T-helper 2 cell treated with Interferon-gamma antibody and Interleukin-4, amounts not matched to agents 100 ng/mL and 5 ng/mL, for 36 hours (primary cell): Measurements from ENCODE around the gene LMNTD2. TPM values are rescaled to one million over a fixed set of nuclear protein-coding genes. Genes with fewer than 3 reads are reported as not detected.

Experiments
- intact Hi-C: fragments of 100-400 bp; cut with micrococcal nuclease; formaldehyde crosslinking; loops from one replicate; pipeline ENCODE4 v1.15.1; 2023
- total RNA-seq: library from RNA; stranded (reverse); gene quantifications from 2 replicates; pipeline ENCODE4 v1.2.3, GENCODE V29; 2022

The LMNTD2 gene
- total RNA-seq, 1 donor from 2014 or later: 1.6 TPM

DNA sequence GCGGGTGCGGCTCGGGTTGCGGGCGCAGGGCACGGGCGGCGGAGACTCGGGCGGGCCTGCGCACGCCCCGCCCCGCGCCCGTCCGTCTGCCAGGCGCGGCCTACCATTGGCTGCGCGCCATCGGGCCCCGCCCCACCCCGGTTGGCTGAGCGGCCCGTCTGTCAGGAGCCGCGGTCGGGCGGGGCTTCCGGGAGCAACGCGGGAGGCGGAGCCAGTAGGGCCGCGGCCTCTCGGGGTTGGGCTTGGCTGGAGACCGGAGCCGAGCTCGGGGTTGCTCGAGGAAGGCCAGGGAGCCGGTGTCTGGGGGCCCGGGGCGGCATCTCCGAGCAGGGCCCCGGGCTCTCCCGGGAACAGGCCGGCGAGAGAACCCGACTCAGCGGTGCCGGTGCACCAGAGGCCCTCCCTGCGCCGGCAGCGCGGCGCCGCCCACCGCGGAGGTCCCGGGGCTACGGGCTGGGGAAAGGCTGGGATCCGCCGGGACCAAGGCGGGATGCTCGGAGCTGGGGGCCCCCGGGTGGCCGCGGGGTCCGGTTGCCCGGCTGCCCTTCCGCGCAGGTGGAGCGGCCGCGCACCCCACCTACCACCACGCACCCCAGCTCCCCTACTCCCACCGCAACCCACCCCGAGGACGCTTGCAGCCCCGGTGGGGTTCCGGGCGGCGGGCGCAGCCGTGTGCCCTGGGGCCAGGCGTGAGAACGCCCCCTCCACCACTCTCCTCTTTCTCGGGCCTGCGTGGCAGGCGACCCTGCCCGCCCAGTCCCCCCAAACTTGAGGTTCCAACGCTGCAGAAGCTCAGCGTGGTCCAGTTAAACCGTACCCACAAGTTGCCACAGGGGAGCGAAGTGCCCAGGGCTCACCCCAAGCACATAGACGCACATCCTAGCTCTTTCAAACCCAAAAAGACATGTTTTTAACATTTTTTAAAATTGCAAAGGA lies 24.8 kb downstream of the LMNTD2 start, which contains the start of gene HRAS:
HRAS (minus strand) TSS at position 58 of the 936 bp plus-strand sequence.
- intact Hi-C loops: loop anchor here (1.0 to 5.0 kb wide), 5 partner anchors 17 to 299 kb away; partner anchors contain the start of genes DEAF1, PSMD13, RNH1 and SIRT3

DNA sequence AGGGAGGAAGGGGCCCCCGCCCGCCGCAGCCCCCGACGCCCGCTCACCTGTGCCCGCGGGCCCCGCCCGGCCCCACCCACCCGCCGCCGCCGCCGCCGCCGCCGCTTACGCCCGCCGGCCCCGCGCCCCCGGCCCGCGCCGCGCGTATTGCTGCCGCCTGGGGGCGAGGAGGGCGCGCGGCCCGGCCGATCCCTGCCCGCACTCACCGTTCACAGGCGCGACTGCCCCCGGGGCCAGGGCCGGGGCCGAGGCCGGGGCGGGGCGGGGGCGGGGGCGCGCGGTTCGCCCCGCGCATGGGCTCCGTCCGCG lies 25.4 kb downstream of the LMNTD2 start:
- intact Hi-C loops: loop anchor here (1.0 to 5.0 kb wide), 4 partner anchors 16 to 299 kb away; partner anchors contain the start of genes DEAF1, PSMD13, RNH1 and SIRT3

DNA sequence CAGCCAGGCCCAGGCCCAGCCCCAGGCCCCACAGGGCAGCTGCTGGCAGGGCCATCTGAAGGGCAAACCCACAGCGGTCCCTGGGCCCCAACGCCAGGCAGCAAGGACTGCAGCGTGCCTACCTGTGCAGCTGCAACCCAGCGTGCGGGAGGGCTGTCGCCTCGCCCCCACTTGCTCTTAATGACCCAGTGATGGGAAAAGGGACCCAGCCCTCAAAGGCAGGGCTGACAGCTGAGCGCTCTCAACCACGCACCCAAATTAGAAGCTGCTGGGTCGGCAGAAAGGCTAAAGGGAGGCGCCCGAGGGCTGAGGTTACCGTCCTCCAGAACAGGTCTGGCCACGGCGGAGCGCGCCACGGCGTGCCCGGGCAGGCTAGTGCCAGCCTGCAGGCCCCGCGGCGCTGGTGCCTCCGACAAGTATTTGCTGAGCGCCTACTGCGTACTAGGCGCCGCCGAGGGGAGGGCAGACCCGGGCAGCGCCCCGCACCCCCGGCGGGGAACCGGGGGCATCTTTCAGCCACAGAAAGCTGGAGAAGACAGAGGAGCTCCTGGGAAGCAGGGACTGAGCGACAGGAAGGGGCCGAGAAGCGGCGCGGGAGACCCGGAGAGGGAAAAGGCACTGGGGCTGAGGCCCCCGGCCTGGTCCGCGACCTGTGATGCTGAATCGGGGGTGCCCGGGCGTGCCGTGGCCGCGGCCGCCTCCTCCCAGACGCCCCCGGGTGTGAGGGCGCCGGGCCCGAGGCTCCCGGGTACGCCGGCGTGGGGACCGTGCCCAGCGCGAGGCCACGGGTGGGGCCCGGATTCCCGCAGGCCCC lies 25.9 kb downstream of the LMNTD2 start:
- intact Hi-C loops: loop anchor here (1.0 to 5.0 kb wide), 4 partner anchors 16 to 298 kb away; partner anchors contain the start of genes DEAF1, PSMD13, RNH1 and SIRT3

DNA sequence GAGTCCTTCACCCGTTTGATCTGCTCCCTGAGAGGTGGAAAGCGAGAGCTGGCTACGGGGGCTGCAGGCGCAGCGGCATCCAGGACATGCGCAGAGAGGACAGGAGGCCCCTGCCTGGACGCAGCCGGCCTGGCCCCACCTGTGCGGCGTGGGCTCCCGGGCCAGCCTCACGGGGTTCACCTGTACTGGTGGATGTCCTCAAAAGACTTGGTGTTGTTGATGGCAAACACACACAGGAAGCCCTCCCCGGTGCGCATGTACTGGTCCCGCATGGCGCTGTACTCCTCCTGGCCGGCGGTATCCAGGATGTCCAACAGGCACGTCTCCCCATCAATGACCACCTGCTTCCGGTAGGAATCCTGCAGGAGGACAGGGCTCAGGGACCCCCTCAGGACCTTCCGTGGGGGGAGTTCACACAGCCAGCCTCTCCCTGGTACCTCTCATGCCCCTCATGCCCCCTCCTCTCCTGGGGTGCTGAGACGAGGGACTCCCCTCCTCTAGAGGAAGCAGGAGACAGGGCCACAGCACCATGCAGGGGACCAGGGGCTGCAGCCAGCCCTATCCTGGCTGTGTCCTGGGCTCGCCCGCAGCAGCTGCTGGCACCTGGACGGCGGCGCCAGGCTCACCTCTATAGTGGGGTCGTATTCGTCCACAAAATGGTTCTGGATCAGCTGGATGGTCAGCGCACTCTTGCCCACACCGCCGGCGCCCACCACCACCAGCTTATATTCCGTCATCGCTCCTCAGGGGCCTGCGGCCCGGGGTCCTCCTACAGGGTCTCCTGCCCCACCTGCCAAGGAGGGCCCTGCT lies 26.7 kb downstream of the LMNTD2 start:
- intact Hi-C loops: loop anchor here (2.0 kb wide), 1 partner anchor 15 kb away; no protein-coding TSS in a partner anchor

DNA sequence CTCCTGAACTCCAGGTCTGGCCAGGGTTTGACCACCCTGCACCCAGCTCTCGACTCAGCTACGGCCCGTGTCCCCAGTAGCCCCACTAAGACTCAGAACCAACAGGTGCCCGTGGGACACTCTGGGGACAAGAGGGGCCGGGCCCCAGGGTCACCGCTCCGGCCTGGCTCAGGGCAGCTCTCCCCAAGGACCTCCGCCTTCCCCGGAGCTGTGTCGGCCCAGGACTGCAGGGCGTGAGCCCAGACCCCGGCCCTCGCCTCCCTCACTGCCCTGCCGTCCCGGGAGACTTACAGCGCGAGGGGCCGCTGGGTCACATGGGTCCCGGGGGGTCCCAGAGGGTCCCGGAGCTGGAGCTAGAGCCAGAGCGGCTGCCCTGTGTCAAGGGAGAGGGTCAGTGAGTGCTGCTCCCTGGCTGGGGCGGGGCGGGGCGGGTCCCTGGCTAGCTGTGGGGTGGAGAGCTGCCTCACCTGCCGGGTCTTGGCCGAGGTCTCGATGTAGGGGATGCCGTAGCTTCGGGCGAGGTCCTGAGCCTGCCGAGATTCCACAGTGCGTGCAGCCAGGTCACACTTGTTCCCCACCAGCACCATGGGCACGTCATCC lies 27.5 kb downstream of the LMNTD2 start:
- intact Hi-C loops: no loop called here

- intact Hi-C loops: no loop called here
Measured at GRCh38 chr11:532527-532985, 28.0 kb downstream of the LMNTD2 start.

GRCh38 chr11:531919-532526 lies 28.5 kb downstream of the LMNTD2 start:
- intact Hi-C loops: no loop called here

DNA sequence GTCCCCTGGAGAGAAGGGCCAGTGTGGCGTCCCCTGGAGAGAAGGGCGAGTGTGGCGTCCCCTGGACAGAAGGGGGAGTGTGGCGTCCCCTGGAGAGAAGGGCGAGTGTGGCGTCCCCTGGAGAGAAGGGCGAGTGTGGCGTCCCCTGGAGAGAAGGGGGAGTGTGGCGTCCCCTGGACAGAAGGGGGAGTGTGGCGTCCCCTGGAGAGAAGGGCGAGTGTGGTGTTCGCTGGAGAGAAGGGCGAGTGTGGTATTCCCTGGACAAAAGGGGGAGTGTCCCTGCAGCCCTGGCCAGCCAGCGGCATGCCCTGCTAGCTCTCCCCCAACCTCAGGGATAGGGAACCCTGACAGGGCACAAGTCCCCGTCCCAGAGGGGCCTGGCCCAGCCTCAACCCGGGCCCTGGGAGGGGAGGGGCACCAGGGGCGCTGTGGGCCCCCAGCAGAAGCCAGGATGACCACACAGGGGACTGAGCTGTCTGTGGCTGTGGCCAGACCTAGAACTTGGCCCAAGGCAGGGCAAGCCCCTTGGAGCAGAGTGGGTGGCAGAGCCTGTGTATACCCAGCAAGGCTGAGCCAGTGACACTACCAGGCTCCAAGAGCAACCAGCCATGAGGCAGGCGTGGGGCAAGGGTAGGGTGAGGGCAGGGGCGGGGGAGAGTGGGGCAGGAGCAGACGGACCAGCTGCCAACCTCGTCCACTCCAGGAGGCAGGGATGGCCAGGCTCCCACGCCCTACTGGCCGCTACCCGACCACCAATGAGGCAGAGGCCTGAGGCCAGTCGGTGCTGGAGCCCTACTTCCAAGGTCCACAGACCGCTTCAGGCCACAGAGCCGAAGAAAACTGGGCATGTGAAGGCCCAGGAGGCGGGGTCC lies 29.3 kb downstream of the LMNTD2 start:
- intact Hi-C loops: no loop called here

GRCh38 chr11:529728-530411 lies 30.7 kb downstream of the LMNTD2 start:
- intact Hi-C loops: no loop called here

DNA sequence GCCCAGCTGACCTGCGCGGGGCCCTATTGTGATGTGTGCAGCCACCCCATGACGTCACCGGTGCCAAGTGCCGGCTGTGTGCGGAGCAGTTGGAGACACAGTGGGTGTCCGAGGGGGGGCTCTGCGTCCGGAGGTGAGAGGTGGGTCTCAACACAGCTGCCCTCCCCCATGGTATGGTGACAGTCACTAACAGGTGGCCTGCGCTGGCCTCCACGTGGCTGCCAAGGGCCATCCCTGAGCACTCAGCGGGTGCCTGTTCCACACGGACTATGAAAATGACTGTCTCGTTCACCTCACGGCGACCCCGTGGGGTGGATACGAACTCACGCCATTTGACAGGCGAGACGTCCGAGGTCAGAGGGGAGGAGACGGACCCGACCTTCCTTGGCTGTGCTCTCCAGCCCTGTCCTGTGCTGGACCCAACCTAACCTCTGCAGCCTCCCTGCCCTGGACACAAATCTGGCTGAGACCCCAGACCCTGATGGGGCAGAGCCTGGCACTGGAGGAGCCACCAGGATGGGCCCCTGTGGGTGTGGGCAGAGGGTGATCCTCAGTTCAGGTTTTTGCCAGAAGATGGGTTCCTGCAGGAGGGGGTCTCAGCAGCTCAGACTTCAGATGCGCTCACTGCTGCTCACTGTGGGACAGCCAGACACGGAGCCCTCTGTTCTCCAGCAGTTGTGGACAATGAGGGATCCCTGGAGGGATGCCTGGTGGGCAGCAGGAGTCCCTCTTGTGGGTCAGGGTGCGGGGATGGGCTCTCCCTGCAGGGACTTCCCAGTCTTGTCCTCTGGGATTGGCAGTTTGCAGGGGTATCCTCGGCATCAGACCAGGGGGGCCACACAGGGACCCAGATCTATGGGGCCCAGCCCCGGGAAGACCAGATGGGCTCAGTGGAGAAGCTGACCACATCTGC lies 31.5 kb downstream of the LMNTD2 start:
- intact Hi-C loops: no loop called here

DNA sequence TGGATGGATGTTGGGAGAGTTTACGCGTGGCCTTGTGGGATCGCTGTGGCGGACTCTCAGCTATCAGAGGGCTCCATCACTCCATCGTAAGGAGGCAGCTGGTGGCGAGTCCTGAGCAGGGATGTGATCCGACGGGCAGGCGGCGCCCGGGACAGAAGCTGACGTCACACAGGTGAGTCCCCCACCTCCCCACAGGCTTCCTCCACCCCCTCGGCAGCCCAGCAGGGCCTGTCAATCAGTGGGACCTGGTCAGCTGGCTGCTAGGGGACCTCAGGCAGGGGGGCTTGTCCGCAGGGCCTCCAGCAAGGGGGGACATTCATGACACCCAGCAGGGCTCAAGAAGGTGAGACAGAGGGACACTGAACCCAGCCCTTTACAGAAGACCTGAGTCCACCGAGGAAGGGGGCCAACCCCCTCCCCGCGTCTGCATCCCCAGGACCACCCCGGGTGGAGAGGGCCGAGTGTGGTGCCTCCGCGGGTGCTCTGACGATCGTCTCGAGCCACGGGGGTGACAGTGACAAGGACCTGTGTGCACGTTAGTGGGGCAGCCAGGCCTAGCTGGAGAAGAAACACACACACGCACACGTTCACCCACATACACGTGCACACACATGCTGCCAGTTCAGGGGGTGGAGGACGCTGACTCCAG lies 32.2 kb downstream of the LMNTD2 start:
- intact Hi-C loops: no loop called here

DNA sequence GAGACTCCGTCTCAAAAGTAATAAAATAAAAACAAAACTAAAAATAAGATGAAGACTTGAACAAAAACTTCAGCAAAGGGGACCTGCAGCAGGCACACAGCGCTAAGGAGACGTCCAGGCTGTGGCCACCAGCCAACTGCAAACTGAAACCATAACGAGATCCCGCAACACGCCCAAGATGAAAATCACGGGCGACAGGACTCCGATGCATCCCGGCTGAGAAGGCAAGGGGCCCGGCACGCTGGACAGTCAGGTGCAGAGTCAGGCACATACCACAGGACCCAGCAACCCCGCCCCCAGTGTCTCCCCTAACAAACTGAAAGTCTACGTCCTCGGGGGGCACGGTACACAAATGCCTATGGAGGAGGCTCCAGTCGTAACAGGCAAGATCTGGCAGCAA lies 34.3 kb downstream of the LMNTD2 start:
- intact Hi-C loops: no loop called here

DNA sequence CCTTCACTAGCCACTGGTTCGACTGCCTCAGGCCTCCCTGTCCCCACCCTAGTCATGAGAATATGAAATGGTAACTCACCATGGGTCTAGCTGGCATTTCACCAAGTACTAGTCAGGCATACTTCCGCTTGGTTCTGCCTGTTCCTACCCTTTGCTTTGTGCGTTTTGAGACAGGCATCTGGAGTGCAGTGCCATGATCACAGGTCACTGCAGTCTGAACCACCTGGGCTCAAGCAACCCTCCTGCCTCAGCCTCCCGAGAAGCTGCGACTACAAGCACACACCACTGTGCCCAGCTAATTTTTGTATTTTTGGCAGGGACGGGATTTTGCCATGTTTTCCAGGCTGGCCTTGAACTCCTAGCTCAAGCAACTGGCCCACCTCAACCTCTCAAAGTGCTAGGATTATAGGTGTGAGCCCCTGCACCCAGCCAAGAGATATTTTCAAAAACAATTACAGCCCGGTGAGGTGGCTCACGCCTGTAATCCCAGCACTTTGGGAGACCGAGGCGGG lies 39.3 kb downstream of the LMNTD2 start:
- intact Hi-C loops: no loop called here

GRCh38 chr11:520428-521176 lies 39.9 kb downstream of the LMNTD2 start:
- intact Hi-C loops: no loop called here

- intact Hi-C loops: loop anchor here (1.0 to 2.0 kb wide), 3 partner anchors 11 to 68 kb away; partner anchors contain the start of genes HRAS, PTDSS2 and RNH1
Measured at GRCh38 chr11:518463-519202, 41.9 kb downstream of the LMNTD2 start.
